Astrocyte of the cerebellum (primary cell): ENCODE results near the gene TASP1.

Source experiments
- DNase-seq: peaks from one replicate; pipeline ENCODE4 v3.0.0-alpha.2; 2011; ENCODE audit warnings: low read depth
- H3K4me3 ChIP-seq: 2 replicates; pipeline ENCODE4 v1.5.1; 2011; ENCODE audit warnings: mild to moderate bottlenecking, low read depth, low read length, moderate library complexity
- CTCF ChIP-seq: IDR thresholded peaks from 2 replicates; pipeline ENCODE4 v1.5.1; 2012; ENCODE audit warnings: low read length, low read depth, moderate library complexity, mild to moderate bottlenecking; ENCODE audit errors: missing control alignments
- in situ Hi-C: cut with HindIII; loops from 2 replicates; pipeline ENCODE4 v1.10.0; 2017; ENCODE audit warnings: low sequenced_read_pairs

The TASP1 gene

GRCh38 chr20:13549451-13549850 lies 89.3 kb downstream of the TASP1 start:
- H3K4me3 ChIP-seq: no peak overlapping the region
- in situ Hi-C loops: no loop called here
- TF ChIP-seq CTCF: no peak
- no peak for DNase-seq

- in situ Hi-C loops: no loop called here
- H3K4me3 ChIP-seq: no peak overlapping the region
- TF ChIP-seq CTCF: peak; percentile 80
- DNase-seq: peak; percentile 62
These were observed 92.1 kb downstream of the TASP1 start for GRCh38 chr20:13546497-13547131.

GRCh38 chr20:13545790-13546189 lies 92.9 kb downstream of the TASP1 start:
- in situ Hi-C loops: no loop called here
- H3K4me3 ChIP-seq: no peak overlapping the region
- DNase-seq: no peak
- no peak for TF ChIP-seq CTCF

GRCh38 chr20:13543783-13544182 lies 94.9 kb downstream of the TASP1 start:
- H3K4me3 ChIP-seq: no peak overlapping the region
- TF ChIP-seq CTCF: no peak
- no peak for DNase-seq
- in situ Hi-C loops: no loop called here

- no peak for TF ChIP-seq CTCF
- in situ Hi-C loops: no loop called here
- DNase-seq: no peak
- H3K4me3 ChIP-seq: no peak overlapping the region
These were observed 103.1 kb downstream of the TASP1 start for GRCh38 chr20:13535627-13536026.

- no peak for DNase-seq
- in situ Hi-C loops: no loop called here
- no peak for TF ChIP-seq CTCF
- H3K4me3 ChIP-seq: no peak overlapping the region
These were observed 104.8 kb downstream of the TASP1 start for GRCh38 chr20:13533946-13534345.
